Measurements from ENCODE around the gene COLGALT1.

- TF ChIP-seq FOXM1 (IDR thresholded peaks at IDR 0.05; ENCODE audit: borderline replicate concordance, low read depth), result no peak
- TF ChIP-seq TAF1 (IDR thresholded peaks at IDR 0.05; ENCODE audit: low read depth), result no peak
- no peak for TF ChIP-seq EP300 (IDR thresholded peaks at IDR 0.05; ENCODE audit: borderline replicate concordance)
- TF ChIP-seq REST (IDR thresholded peaks at IDR 0.05; ENCODE audit: low read depth), result no peak
- TF ChIP-seq, protein P1, sequence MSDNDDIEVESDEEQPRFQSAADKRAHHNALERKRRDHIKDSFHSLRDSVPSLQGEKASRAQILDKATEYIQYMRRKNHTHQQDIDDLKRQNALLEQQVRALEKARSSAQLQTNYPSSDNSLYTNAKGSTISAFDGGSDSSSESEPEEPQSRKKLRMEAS (IDR thresholded peaks at IDR 0.05), result no peak
- TF ChIP-seq TEAD4 (IDR thresholded peaks at IDR 0.05), result no peak
These were observed 11.5 kb upstream of the COLGALT1 start for GRCh38 chr19:17543986-17544385.
